KOPT-K1 (cell line): ENCODE data around the gene KLRG1.

Experiments
- H3K27ac ChIP-seq: fragments of 200-600 bp; sonication (generic); 2 replicates; pipeline ENCODE4 v1.5.1; 2016; ENCODE audit warnings: antibody characterized with exemption, mild to moderate bottlenecking, low read depth, low read length; ENCODE audit not compliant: poor library complexity, severe bottlenecking
- H3K36me3 ChIP-seq: fragments of 200-600 bp; sonication (generic); 2 replicates; pipeline ENCODE4 v1.5.1; 2017; ENCODE audit warnings: antibody characterized with exemption, mild to moderate bottlenecking, low read length, moderate library complexity; ENCODE audit not compliant: insufficient read depth
- H3K9me3 ChIP-seq: fragments of 200-600 bp; sonication (generic); 2 replicates; pipeline ENCODE4 v1.5.1; 2017; ENCODE audit warnings: antibody characterized with exemption, low read length, mild to moderate bottlenecking; ENCODE audit not compliant: insufficient read depth, poor library complexity, severe bottlenecking

Gene KLRG1

DNA sequence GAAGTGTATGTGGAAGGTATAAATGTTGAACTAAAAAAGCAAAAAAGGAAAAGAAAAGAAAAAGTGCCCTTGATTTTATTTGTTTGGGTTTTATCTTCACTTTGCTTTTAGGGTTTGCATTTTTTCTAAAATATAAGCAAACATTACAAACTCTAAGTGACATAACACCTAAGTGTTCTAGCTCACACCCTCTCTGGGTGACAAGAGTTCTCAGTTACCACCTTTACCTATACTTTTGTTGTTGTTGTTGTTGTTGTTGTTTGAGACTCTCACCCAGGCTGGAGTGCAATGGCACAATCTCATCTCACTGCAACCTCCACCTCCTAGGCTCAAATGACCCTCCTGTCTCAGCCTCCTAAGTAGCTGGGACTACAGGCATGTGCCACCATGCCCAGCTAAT, 13.0 kb downstream of the KLRG1 start:
- Histone ChIP-seq H3K27ac (no peak overlapping the region), H3K9me3 (no peaks in the 10 kb centered on the region), H3K36me3 (no peaks in the 10 kb centered on the region)

DNA sequence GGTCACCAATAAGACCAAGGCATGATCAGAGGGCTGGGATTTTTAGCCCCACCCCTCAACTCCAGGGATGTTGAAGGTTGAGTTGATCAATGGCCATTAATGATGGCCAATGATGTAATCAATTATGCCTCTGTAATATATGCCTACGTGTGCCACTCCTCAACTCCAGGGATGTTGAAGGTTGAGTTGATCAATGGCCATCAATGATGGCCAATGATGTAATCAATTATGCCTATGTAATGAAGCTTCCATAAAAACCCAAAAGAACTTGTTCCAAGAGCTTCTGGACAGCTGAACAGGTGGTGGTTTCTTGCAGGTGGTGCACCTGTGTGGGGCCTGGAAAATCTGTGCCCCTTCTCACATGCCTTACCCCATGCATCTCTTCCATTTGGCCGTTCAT, 33.2 kb downstream of the KLRG1 start:
- H3K9me3 ChIP-seq: peaks cover 8% of the 10 kb centered on the region
- no peak overlapping the region for H3K27ac ChIP-seq
- no peaks in the 10 kb centered on the region for H3K36me3 ChIP-seq

DNA sequence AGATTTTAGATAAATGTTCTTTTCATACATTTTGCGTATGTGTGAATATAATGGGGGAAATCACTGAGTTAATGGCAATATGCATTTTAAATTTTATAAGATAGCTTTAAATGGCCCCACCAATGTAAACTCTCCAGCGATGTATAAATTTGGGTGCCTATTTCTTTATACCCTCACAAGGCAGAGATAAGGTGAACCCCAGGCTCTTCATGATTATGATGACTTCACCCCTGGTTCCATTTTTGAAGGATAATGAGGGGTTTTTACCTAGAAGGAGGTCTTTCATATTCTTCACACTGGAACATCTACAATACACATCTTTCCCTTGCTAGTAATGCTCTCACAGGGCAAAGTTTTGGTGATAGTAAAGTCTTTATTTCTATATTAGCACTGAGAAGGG, 35.2 kb downstream of the KLRG1 start:
- no peaks in the 10 kb centered on the region for H3K9me3 ChIP-seq
- H3K27ac ChIP-seq: peak overlapping the region; percentile 61
- H3K36me3 ChIP-seq: no peaks in the 10 kb centered on the region

DNA sequence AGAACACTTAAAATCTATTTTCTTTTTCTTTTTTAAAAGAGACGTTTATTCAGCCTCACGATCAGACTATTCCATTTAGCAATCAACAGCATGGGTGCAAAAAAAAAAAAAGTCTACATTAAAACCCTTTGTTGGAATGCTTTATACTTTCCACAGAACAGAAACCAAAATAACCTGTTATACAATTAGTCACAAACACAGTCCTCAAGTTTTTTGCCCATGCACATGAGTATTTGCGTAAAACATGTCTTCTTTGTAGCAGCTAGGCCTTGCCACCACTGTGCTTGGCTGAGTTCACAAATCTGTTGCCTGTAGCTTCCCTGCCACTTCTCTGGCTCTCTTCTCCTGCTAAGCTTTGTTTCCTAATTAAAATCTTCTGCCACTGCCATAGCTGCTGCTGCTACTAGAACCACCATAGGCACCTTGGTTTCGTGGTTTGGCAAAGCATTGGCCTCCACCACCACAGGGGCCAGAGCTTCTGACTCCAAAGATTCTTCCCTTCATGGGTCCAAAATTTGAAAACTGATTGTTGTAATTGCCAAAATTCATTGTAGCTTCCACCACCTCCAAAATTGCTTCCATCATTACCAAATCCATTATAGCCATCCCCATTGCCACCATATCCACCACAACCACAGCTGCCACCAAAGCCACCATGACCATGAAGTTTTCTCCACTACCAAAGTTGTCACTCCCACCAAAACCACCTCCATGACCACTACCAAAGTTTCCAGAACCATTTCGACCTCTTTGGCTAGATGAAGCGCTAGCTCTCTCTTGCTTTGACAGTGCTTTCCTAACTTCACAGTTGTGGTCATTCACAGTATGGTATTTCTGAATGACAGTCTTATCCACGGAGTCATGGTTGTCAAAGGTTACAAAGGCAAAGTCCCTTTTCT, 38.1 kb downstream of the KLRG1 start:
- Histone ChIP-seq H3K36me3 (no peaks in the 10 kb centered on the region), H3K27ac (no peak overlapping the region), H3K9me3 (no peaks in the 10 kb centered on the region)

DNA sequence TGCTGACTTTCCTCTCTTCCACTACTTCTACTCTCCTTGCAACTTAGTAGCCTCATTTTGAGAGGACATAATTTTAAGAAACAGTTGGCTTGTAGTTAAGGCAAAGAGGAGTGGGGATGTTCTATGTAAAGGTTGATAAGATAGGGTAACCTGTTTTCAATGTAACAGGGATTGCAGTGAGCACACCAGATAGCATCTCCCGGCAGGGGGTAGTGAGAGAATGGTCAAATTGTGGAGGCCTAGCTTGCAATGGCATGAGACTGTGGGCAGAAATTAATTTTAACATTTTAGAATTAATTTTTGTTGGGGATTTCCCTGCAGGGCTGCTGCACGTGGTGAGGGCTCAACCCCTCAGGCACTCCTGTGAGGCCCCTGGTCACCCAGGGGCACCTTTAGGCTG, 41.4 kb downstream of the KLRG1 start:
- Histone ChIP-seq H3K9me3 (no peaks in the 10 kb centered on the region), H3K27ac (no peak overlapping the region), H3K36me3 (no peaks in the 10 kb centered on the region)

DNA sequence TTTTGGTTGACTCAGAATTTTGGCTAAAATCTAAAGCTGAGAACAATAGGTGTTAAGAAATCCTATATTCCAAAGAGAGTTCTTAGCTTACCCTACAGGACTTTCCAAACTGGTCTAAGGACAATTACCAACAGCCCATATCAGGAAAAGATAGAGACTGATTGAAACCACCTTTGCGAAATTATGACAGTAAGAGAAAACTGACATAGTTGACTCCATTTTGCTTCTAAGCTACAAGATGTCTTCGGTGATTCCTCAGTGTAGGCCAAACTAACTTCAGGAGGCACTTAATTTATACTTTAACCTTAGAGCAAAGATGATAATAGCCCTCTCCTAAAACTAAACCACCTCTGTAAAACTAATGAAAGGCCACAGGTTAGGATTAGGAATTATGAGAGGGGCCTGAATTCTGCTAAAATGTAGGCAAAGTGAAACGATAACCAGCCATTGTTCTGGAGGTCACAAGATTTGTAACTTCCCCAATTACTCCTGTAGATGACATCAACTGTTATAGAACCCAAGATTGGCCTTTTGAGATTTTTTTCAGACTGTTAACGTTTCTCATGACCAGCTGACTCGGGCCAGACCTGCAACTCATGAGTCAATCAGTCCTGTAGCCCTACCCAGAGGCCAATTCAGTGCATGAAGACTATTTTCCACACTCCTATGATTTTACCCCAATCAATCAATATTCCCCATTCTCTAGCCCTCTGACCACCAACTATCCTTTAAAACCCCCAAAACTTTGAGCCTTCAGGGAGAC, 43.0 kb downstream of the KLRG1 start:
- Histone ChIP-seq H3K36me3 (no peaks in the 10 kb centered on the region), H3K9me3 (no peaks in the 10 kb centered on the region), H3K27ac (no peak overlapping the region)

DNA sequence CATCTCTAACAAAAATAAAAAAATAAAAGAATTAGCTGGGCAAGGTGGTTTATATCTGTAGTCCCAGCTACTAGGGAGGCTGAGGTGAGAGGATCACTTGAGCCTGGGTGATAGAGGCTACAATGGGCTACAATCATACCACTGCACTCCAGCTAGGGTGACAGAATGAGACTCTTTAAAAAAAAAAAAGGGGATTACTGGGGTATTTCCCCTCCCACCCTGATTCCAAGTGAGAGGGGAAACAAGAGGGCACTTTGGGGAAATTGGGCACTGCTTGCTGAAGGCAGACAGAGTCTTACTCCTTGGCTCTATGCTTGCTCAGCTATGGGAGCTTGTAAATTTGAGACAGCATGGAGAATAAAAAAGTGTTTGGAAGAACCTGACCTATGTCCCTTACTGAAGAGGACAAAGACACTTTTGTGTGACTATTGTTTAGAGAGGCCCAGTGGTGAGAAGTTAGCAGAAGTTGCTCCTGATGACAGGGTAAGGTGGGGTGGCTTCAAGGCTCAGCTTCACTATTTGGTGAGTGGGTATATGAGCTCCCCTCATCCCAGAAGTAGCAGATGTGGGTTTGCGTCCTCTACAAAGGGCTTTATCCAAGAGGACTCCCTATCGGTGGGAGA, 44.0 kb downstream of the KLRG1 start:
- H3K36me3 ChIP-seq: no peaks in the 10 kb centered on the region
- H3K9me3 ChIP-seq: no peaks in the 10 kb centered on the region
- no peak overlapping the region for H3K27ac ChIP-seq

DNA sequence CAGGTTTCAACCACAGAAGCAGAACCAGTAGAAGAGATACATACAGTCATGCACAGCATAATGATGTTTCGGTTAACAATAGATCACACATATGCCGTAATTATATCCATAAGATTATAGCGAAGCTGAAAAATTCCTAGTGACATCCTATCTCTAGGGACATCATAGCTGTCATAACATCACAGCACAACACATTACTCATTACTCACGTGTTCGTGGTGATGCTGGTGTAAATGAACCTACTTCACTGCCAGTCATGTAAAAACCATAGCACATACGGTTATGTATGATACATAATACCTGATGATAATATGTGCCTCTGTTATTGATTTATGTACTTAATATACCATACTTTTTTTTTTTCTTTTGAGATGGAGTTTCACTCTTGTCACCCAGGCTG, 44.7 kb downstream of the KLRG1 start:
- H3K9me3 ChIP-seq: no peaks in the 10 kb centered on the region
- no peaks in the 10 kb centered on the region for H3K36me3 ChIP-seq
- no peak overlapping the region for H3K27ac ChIP-seq

DNA sequence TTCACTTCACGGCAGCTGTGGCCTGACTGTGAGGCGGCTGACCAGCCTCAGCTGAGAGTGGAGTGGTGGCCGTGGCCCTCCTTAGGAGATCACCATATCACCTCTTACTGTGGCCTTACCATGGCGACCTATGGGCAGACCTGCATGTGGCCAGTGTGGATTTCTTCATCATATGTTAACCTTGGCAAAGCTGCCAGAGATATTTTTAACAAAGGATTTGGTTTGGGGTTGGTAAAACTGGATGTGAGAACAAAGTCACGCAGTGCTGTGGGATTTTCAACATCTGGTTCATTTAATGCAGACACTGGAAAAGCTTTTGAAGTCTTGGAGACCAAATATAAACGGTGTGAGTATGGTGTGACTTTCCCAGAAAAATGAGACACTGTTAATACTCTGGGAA, 46.9 kb downstream of the KLRG1 start:
- Histone ChIP-seq H3K9me3 (no peaks in the 10 kb centered on the region), H3K36me3 (no peaks in the 10 kb centered on the region), H3K27ac (no peak overlapping the region)

DNA sequence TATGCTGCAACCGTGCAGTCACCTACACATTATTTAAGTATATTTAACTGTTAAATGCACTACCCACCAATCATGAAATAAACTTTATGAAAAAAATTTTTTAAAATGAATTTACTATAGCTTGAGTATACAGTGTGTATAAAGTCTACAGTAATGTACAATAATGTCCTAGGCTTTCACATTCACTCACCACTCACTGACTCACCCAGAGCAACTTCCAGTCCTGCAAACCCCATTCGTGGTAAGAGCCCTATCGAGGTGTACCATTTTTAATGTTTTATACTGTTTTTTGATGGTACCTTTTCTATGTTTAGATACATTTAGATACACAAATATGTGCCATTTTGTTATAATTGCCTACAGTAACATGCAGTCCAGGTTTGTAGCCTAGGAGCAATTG, 48.1 kb downstream of the KLRG1 start:
- H3K36me3 ChIP-seq: no peaks in the 10 kb centered on the region
- H3K27ac ChIP-seq: no peak overlapping the region
- no peaks in the 10 kb centered on the region for H3K9me3 ChIP-seq

DNA sequence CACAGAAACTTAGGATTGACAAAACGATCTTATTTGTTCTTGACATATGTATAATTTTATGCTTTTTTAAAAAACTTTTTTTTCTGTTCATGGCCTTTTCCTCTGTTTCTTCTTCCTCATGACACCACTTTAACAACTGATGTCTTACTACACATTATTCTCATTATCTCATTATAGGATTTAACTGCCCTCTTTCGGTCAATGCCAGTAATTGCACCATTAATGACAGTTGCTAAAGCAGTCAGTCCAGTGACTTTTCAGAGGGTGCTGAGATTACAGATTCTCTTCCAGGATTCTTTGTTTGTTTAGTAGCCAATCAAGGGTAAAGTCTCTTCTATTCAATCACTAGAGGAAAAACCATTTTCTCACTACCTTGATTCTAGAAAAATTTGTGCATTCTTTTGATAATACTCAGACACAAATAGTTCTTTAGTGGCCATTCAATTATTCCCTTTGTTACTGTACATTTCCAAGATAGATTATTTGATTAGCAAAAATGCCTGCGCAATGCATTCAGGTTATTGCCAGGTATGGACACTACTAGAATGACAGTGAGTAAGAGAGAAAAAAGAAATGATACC, 50.1 kb downstream of the KLRG1 start:
- Histone ChIP-seq H3K9me3 (no peaks in the 10 kb centered on the region), H3K36me3 (no peaks in the 10 kb centered on the region), H3K27ac (no peak overlapping the region)

DNA sequence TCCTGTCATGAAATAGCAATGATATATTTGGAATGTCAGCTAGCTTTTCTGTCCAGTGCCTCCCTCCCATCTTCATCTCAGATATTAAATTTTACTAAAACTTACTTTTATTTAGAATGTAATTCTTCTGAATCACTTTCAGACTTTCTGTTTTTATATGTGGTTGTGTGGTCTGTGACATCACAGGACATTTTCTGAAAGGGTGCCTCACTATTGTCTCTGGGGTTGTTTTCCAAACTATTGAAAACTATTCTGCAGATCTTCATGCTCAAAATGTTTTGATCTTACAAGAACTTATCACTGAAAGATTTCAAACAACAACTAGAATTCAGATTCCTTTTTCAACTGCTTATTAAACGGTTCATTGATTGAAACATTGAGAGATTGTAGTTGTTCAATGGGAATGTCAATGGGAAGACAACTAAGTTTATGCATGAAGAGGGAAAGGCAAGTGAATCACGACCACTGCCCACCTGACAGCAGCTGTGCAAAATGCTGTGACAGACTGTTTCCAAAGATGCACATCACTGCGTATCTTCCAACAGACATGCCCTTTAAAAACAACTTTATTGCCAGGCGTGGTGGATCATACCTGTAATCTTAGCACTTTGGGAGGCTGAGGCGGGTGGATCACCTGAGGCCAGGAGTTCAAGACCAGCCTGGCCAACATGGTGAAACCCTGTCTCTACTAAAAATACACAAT, 51.3 kb downstream of the KLRG1 start:
- Histone ChIP-seq H3K36me3 (no peaks in the 10 kb centered on the region), H3K9me3 (no peaks in the 10 kb centered on the region), H3K27ac (no peak overlapping the region)

DNA sequence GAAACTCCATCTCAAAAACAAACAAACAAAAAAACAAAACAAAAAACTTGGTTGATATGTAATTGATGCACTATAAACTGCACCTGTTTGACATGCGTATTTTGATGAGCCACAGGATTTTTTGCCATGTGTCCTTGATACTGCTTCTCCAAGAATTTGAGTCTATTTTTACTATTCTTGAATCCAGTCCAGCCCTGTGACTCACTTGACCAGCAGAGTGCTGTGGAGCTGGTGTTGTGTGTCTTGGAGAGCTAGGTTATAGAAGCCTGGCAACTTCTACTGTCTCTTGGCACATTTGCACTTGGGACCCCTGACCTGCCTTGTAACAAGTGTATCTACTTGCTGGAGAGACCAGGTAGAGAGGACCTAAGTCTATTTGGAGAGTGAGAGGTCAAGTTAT, 52.0 kb downstream of the KLRG1 start:
- H3K9me3 ChIP-seq: no peaks in the 10 kb centered on the region
- H3K36me3 ChIP-seq: no peaks in the 10 kb centered on the region

DNA sequence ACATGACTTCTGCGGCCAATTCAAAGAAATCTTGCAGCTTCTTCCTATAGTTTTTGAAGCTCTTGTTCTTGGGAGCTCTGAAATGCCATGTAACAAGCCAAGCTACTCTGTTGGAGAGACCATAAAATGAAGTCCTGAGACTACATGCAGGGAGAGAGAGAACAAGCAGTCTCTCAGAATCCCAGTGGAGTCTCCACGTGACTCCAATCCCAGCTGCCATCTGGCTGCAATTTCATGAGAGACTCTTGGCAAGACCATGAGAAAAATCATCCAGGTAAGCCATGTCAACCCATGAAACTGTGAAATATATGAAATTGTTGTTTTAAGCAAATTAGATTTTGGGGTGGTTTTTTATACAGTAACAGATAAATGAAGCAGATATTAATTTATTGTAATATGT, 54.4 kb downstream of the KLRG1 start:
- no peaks in the 10 kb centered on the region for H3K9me3 ChIP-seq

More for the DNA sequence above, 52.0 kb downstream of the KLRG1 start:
- H3K27ac ChIP-seq: no peak overlapping the region

More for the DNA sequence above, 54.4 kb downstream of the KLRG1 start:
- no peaks in the 10 kb centered on the region for H3K36me3 ChIP-seq
- H3K27ac ChIP-seq: no peak overlapping the region
